GM12878 (cell line): ENCODE data around the gene AMZ2. TPM values are rescaled to one million over a fixed set of nuclear protein-coding genes. Genes with fewer than 3 reads are reported as not detected.

ENCODE experiments used
- ATF7 ChIP-seq: fragments of 450-650 bp; IDR thresholded peaks from 2 replicates; pipeline ENCODE4 v1.6.1; 2016; ENCODE audit warnings: low read depth, mild to moderate bottlenecking
- BCLAF1 ChIP-seq: fragments of 450-650 bp; IDR thresholded peaks from 2 replicates; pipeline ENCODE4 v1.6.1; 2017; ENCODE audit warnings: antibody characterized with exemption, mild to moderate bottlenecking, moderate library complexity
- CHD4 ChIP-seq: fragments of 200-600 bp; sonication (generic); IDR thresholded peaks from 2 replicates; pipeline ENCODE4 v1.6.1; 2016; ENCODE audit warnings: mild to moderate bottlenecking
- CUX1 ChIP-seq: IDR thresholded peaks from 2 replicates; pipeline ENCODE4 v1.6.1; 2012; ENCODE audit warnings: improper control_type of control experiment, low read depth, low read length; ENCODE audit not compliant: insufficient replicate concordance
- IRF3 ChIP-seq: fragments of 450-650 bp; IDR thresholded peaks from 2 replicates; pipeline ENCODE4 v1.6.1; 2014; ENCODE audit warnings: mild to moderate bottlenecking
- KDM1A ChIP-seq: fragments of 200-600 bp; sonication (generic); IDR thresholded peaks from 2 replicates; pipeline ENCODE4 v1.6.1; 2016; ENCODE audit warnings: borderline replicate concordance
- MEF2B ChIP-seq: fragments of 450-650 bp; IDR thresholded peaks from 2 replicates; pipeline ENCODE4 v1.6.1; 2018; ENCODE audit warnings: mild to moderate bottlenecking, moderate library complexity; ENCODE audit not compliant: partially characterized antibody, poor library complexity, severe bottlenecking
- NFXL1 ChIP-seq: fragments of 450-650 bp; IDR thresholded peaks from 2 replicates; pipeline ENCODE4 v1.6.1; 2017; ENCODE audit warnings: antibody characterized with exemption, mild to moderate bottlenecking, borderline replicate concordance
- NKRF ChIP-seq: fragments of 450-650 bp; conservative IDR thresholded peaks from 2 replicates; pipeline ENCODE4 v1.6.1; 2017; ENCODE audit warnings: mild to moderate bottlenecking, moderate library complexity
- PAX8 ChIP-seq: fragments of 450-650 bp; IDR thresholded peaks from 2 replicates; pipeline ENCODE4 v1.6.1; 2017; ENCODE audit warnings: mild to moderate bottlenecking, moderate library complexity
- POU2F2 ChIP-seq: IDR thresholded peaks from 3 replicates; pipeline ENCODE4 v1.6.1; 2011; ENCODE audit warnings: low read depth, mild to moderate bottlenecking, low read length, borderline replicate concordance
- RB1 ChIP-seq: fragments of 450-650 bp; formaldehyde crosslinking; IDR thresholded peaks from 2 replicates; pipeline ENCODE4 v1.6.1; 2017; ENCODE audit warnings: mild to moderate bottlenecking, borderline replicate concordance
- SREBF2 ChIP-seq: IDR thresholded peaks from 2 replicates; pipeline ENCODE4 v1.6.1; 2012; ENCODE audit warnings: mild to moderate bottlenecking, low read length
- YY1 ChIP-seq: IDR thresholded peaks from 2 replicates; pipeline ENCODE4 v1.6.1; 2011; ENCODE audit warnings: low read depth, mild to moderate bottlenecking, low read length
- ZBTB11 ChIP-seq: fragments of 450-650 bp; formaldehyde crosslinking; IDR thresholded peaks from 2 replicates; pipeline ENCODE4 v1.5.0; 2022; ENCODE audit warnings: mild to moderate bottlenecking, missing genetic modification characterization
- polyA plus RNA-seq, 11 experiments: library from polyadenylated mRNA; depleted of rRNA in 4 of 11; unstranded in 6 of 11; stranded (reverse) in 5 of 11; fragments of >200 nt; fragmentation: Nextera tagmentation in 4 of 11; fragmentation: Illumina TruSeq in 1 of 11; extraction: Ambion mirVana in 4 of 11; extraction: Trizol in 1 of 11; gene quantifications; 1 replicate in 1 of 11; 2 replicates in 10 of 11; pipeline versions ENCODE4 v1.2.1 to v1.2.3, GENCODE V29; 2011 to 2016; ENCODE audit warnings: inconsistent platforms in 2 of 11, missing spikeins in 2 of 11, low read depth in 1 of 11
- total RNA-seq, 4 experiments: library from RNA; depleted of rRNA in 3 of 4; stranded (reverse); fragments of >200 nt in 3 of 4; fragmentation: Illumina TruSeq in 1 of 4; extraction: Trizol in 1 of 4; gene quantifications; 2 replicates each; pipeline versions ENCODE4 v1.2.1 to v1.2.3, GENCODE V29; 2013 to 2021

The AMZ2 gene
- total and polyA plus RNA-seq, 10 of the 15 experiments (the other 5 are each of a cell fraction or from before 2014, with no cell fraction given), result 79.1 to 189 (median 126) TPM

GRCh38 chr17:68205251-68205807 lies 42.5 kb upstream of the AMZ2 start (continued):
- TF ChIP-seq IRF3 (peak; percentile 48), NFXL1 (no peak), YY1 (peak; percentile 87), CUX1 (no peak), MEF2B (no peak), NKRF (peak; percentile 29; the same call in 1 of the 2 replicates), KDM1A (no peak), CHD4 (no peak), ATF7 (0 out of 2 replicates have a peak, but pooled peaks have one; percentile 16), PAX8 (no peak), RB1 (peak; percentile 90), BCLAF1 (no peak), ZBTB11 (CRISPR knock-in tag) (no peak), SREBF2 (no peak), POU2F2 (peak; percentile 69; the same call in 1 of the 3 replicates)
